ENCODE results near the gene RPAIN. TPM values are rescaled to one million over a fixed set of nuclear protein-coding genes. Genes with fewer than 3 reads are reported as not detected.

Gene RPAIN
- polyA plus RNA-seq (ENCODE audit: insufficient read length in 10 of 10) = 10 to 100 TPM; 40.0 to 57.0 (median 47.0) TPM
- long read RNA-seq, donor 1, transcript RPAIN-202 (6 exons, 1,394 nt) = minor isoform, 5 of 39 reads
- long read RNA-seq, donor 1, transcript RPAIN-203 (7 exons, 1,535 nt) = minor isoform, 10 of 39 reads
- long read RNA-seq, donor 1, transcript RPAIN-205 (4 exons, 1,057 nt) = major isoform, 11 of 39 reads
- long read RNA-seq, donor 1, partial matches to known transcripts = 0 of 39 reads
- long read RNA-seq, donor 1, other reads (novel, unspliced or antisense) = 0 of 39 reads
- long read RNA-seq, donor 2, transcript RPAIN-202 (6 exons, 1,394 nt) = minor isoform, 6 of 35 reads
- long read RNA-seq, donor 2, transcript RPAIN-203 (7 exons, 1,535 nt) = minor isoform, 6 of 35 reads
- long read RNA-seq, donor 2, transcript RPAIN-205 (4 exons, 1,057 nt) = major isoform, 17 of 35 reads
- long read RNA-seq, donor 2, partial matches to known transcripts = 0 of 35 reads
- long read RNA-seq, donor 2, other reads (novel, unspliced or antisense) = 0 of 35 reads
- long read RNA-seq, donor 3 = 0 reads
- long read RNA-seq, donor 4, transcript RPAIN-203 (7 exons, 1,535 nt) = minor isoform, 6 of 32 reads
- long read RNA-seq, donor 4, transcript RPAIN-205 (4 exons, 1,057 nt) = major isoform, 18 of 32 reads
- long read RNA-seq, donor 4, partial matches to known transcripts = 0 of 32 reads
- long read RNA-seq, donor 4, other reads (novel, unspliced or antisense) = 0 of 32 reads
- long read RNA-seq, donor 5, transcript RPAIN-203 (7 exons, 1,535 nt) = minor isoform, 9 of 312 reads
- long read RNA-seq, donor 5, transcript RPAIN-202 (6 exons, 1,394 nt) = minor isoform, 7 of 312 reads
- long read RNA-seq, donor 5, transcript RPAIN-205 (4 exons, 1,057 nt) = major isoform, 19 of 312 reads
- long read RNA-seq, donor 5, partial matches to known transcripts = 30 of 312 reads
- long read RNA-seq, donor 5, other reads (novel, unspliced or antisense) = 239 of 312 reads
- long read RNA-seq, donor 6, transcript RPAIN-203 (7 exons, 1,535 nt) = minor isoform, 10 of 55 reads
- long read RNA-seq, donor 6, transcript RPAIN-205 (4 exons, 1,057 nt) = major isoform, 18 of 55 reads
- long read RNA-seq, donor 6, partial matches to known transcripts = 17 of 55 reads
- long read RNA-seq, donor 6, other reads (novel, unspliced or antisense) = 0 of 55 reads
- long read RNA-seq, donor 7, transcript RPAIN-205 (4 exons, 1,057 nt) = major isoform, 13 of 54 reads
- long read RNA-seq, donor 7, transcript RPAIN-203 (7 exons, 1,535 nt) = minor isoform, 8 of 54 reads
- long read RNA-seq, donor 7, partial matches to known transcripts = 24 of 54 reads
- long read RNA-seq, donor 7, other reads (novel, unspliced or antisense) = 0 of 54 reads
- long read RNA-seq, donor 8, transcript RPAIN-203 (7 exons, 1,535 nt) = minor isoform, 8 of 31 reads
- long read RNA-seq, donor 8, transcript RPAIN-205 (4 exons, 1,057 nt) = major isoform, 11 of 31 reads
- long read RNA-seq, donor 8, partial matches to known transcripts = 0 of 31 reads
- long read RNA-seq, donor 8, other reads (novel, unspliced or antisense) = 0 of 31 reads
- long read RNA-seq, donor 9, partial matches to known transcripts = 0 of 6 reads
- long read RNA-seq, donor 9, other reads (novel, unspliced or antisense) = 0 of 6 reads

- peak in 2 of 3 donors; percentile 89 for DNase-seq
Observed at GRCh38 chr17:5419959-5420653, at the start of gene RPAIN. Gene RPAIN (plus strand): TSS chr17:5420182. CDS start chr17:5420211, 29 bp downstream.

- no peak for DNase-seq
Observed at GRCh38 chr17:5370411-5370810, 49.6 kb upstream of the RPAIN start.

GRCh38 chr17:5373112-5373511, 46.9 kb upstream of the RPAIN start:
- DNase-seq = no peak

- no peak for DNase-seq
Observed at GRCh38 chr17:5378566-5379207, 41.3 kb upstream of the RPAIN start.

GRCh38 chr17:5379351-5380107, 40.5 kb upstream of the RPAIN start:
- DNase-seq = no peak

- DNase-seq = peak in 1 of 3 donors; percentile 8
Observed at GRCh38 chr17:5380491-5381135, 39.4 kb upstream of the RPAIN start.

GRCh38 chr17:5381542-5381941, 38.4 kb upstream of the RPAIN start:
- DNase-seq = no peak

- DNase-seq = no peak
Observed at GRCh38 chr17:5391678-5392077, 28.3 kb upstream of the RPAIN start.

GRCh38 chr17:5396612-5397011, 23.4 kb upstream of the RPAIN start:
- no peak for DNase-seq

- no peak for DNase-seq
Observed at GRCh38 chr17:5399767-5400166, 20.2 kb upstream of the RPAIN start.

- DNase-seq = no peak
Observed at GRCh38 chr17:5405400-5405799, 14.6 kb upstream of the RPAIN start.

- no peak for DNase-seq
Observed at GRCh38 chr17:5408186-5408585, 11.8 kb upstream of the RPAIN start.

GRCh38 chr17:5410594-5411272, 9.2 kb upstream of the RPAIN start:
- no peak for DNase-seq

- peak in 1 of 3 donors; percentile 48 for DNase-seq
Observed at GRCh38 chr17:5413682-5414081, 6.3 kb upstream of the RPAIN start.

- no peak for DNase-seq
Observed at GRCh38 chr17:5416901-5417300, 3.1 kb upstream of the RPAIN start.

- peak in 1 of 3 donors; percentile 50 for DNase-seq
Observed at GRCh38 chr17:5418858-5419355, 1.1 kb upstream of the RPAIN start.

GRCh38 chr17:5419356-5419958, 525 bp upstream of the RPAIN start, which contains the start of gene NUP88:
Gene NUP88 (minus strand): TSS chr17:5419662. CDS start chr17:5419650, 12 bp downstream.
- peak; percentile 98 to 99 (median 98) for DNase-seq

All from muscle of back (tissue), 13 donors.